GM18498 (cell line): ENCODE data around the gene SRGAP1.
"Not testable (repeated sequence)": the region's sequence is repeated elsewhere in the genome, so short reads cannot be mapped to it uniquely, and the experiment has no call there.

ENCODE experiments used
- ATAC-seq: cut with Tn5 transposase; IDR thresholded peaks from one replicate; pipeline ENCODE4 v1.9.1; 2021; ENCODE audit warnings: mild to moderate bottlenecking, moderate library complexity; ENCODE audit not compliant: unreplicated experiment

Gene SRGAP1

GRCh38 chr12:64145226-64145625, 300.7 kb downstream of the SRGAP1 start:
- ATAC-seq, result no peak

GRCh38 chr12:64147011-64147631, 302.6 kb downstream of the SRGAP1 start:
- no peak for ATAC-seq

- no peak for ATAC-seq
Measured at GRCh38 chr12:64147875-64148274, 303.4 kb downstream of the SRGAP1 start.

GRCh38 chr12:64154677-64155076, 310.2 kb downstream of the SRGAP1 start:
- no peak for ATAC-seq

- no peak for ATAC-seq
Measured at GRCh38 chr12:64157110-64157509, 312.6 kb downstream of the SRGAP1 start.

GRCh38 chr12:64160021-64160710, 315.7 kb downstream of the SRGAP1 start:
- no peak for ATAC-seq

- no peak for ATAC-seq
Measured at GRCh38 chr12:64160711-64161060, 316.2 kb downstream of the SRGAP1 start.

GRCh38 chr12:64166606-64167005, 322.1 kb downstream of the SRGAP1 start:
- not testable (repeated sequence) for ATAC-seq

GRCh38 chr12:64167041-64167440, 322.5 kb downstream of the SRGAP1 start:
- ATAC-seq, result not testable (repeated sequence)

GRCh38 chr12:64170024-64170423, 325.5 kb downstream of the SRGAP1 start:
- ATAC-seq, result no peak

GRCh38 chr12:64170730-64171129, 326.2 kb downstream of the SRGAP1 start:
- ATAC-seq, result no peak

- no peak for ATAC-seq
Measured at GRCh38 chr12:64171715-64172114, 327.2 kb downstream of the SRGAP1 start.

- ATAC-seq, result no peak
Measured at GRCh38 chr12:64172143-64172970, 327.9 kb downstream of the SRGAP1 start.

- ATAC-seq, result no peak
Measured at GRCh38 chr12:64173456-64173855, 329.0 kb downstream of the SRGAP1 start.

GRCh38 chr12:64175254-64175945, 330.9 kb downstream of the SRGAP1 start:
- no peak for ATAC-seq

GRCh38 chr12:64177001-64177400, 332.5 kb downstream of the SRGAP1 start:
- ATAC-seq, result no peak

GRCh38 chr12:64178122-64178521, 333.6 kb downstream of the SRGAP1 start:
- ATAC-seq, result no peak

GRCh38 chr12:64180951-64181350, 336.5 kb downstream of the SRGAP1 start:
- no peak for ATAC-seq

GRCh38 chr12:64181430-64182291, 337.2 kb downstream of the SRGAP1 start:
- ATAC-seq, result no peak

GRCh38 chr12:64184216-64184615, 339.7 kb downstream of the SRGAP1 start:
- ATAC-seq, result no peak
